ENCODE results near the gene ARID3C. TPM values are rescaled to one million over a fixed set of nuclear protein-coding genes. Genes with fewer than 3 reads are reported as not detected.

The ARID3C gene
- total and polyA plus RNA-seq, 2 of the 8 experiments (the other 6 are each of a cell fraction or from before 2014, with no cell fraction given), result 0.08 TPM; not detected in 1

- H2BK12ac ChIP-seq (ENCODE audit: low read depth, low read length), result 0 out of 2 replicates have a peak overlapping the region, but pooled peaks have one; percentile 60
- no peak overlapping the region for H3K23ac ChIP-seq (ENCODE audit: insufficient read length)
- H3K79me1 ChIP-seq (ENCODE audit: low read depth, low read length), result no peaks in the 10 kb centered on the region
- H3K79me2 ChIP-seq (ENCODE audit: control insufficient read depth in 1 of 2, insufficient read depth in 2 of 2, low read length in 2 of 2), result no peaks in the 10 kb centered on the region
- peaks cover 15% of the 10 kb centered on the region for H3K23me2 ChIP-seq (ENCODE audit: low read depth, low read length)
- no peak overlapping the region for H2BK15ac ChIP-seq (ENCODE audit: low read length)
- TF ChIP-seq SUZ12 (IDR thresholded peaks at IDR 0.05; ENCODE audit: low read length) (peak; percentile 97), ASH2L (IDR thresholded peaks at IDR 0.05; ENCODE audit: low read length) (no peak), USF2 (IDR thresholded peaks at IDR 0.05; ENCODE audit: low read length) (no peak), RFX5 (IDR thresholded peaks at IDR 0.05; ENCODE audit: borderline replicate concordance, low read depth, low read length) (no peak), SP2 (IDR thresholded peaks at IDR 0.05; ENCODE audit: low read length) (no peak), RNF2 (IDR thresholded peaks at IDR 0.05; ENCODE audit: borderline replicate concordance, low read depth, low read length, missing control alignments, poor library complexity, severe bottlenecking) (peak; percentile 79), EZH2 (IDR thresholded peaks at IDR 0.05; ENCODE audit: low read depth, low read length, severe bottlenecking) (peak; percentile 95), GABPA (IDR thresholded peaks at IDR 0.05; ENCODE audit: borderline replicate concordance, insufficient read depth, low read length) (no peak)
- DNase-seq (ENCODE audit: low read depth in 1 of 2, low spot score in 2 of 2) (no peak), FAIRE-seq (no peak)
- H3K4me3 ChIP-seq (ENCODE audit: extremely low read depth in 1 of 4, insufficient read depth in 2 of 4, low read depth in 3 of 4, low read length in 4 of 4), result peak overlapping the region; percentile 36 to 74 (median 46)
- peaks cover 11 to 12% of the 10 kb centered on the region in 2 experiments for H4K20me1 ChIP-seq (replicated peaks in 1 of 2; ENCODE audit: control insufficient read depth in 1 of 2, insufficient read depth in 2 of 2, low read length in 2 of 2)
- H3K4me2 ChIP-seq (ENCODE audit: insufficient read depth in 1 of 2, low read depth in 2 of 2, low read length in 2 of 2), result peak overlapping the region; percentile 76 to 85
- H4K8ac ChIP-seq (ENCODE audit: extremely low read depth, insufficient read depth, low read length), result no peak overlapping the region; the same call in 1 of the 2 replicates
- peaks cover 10 to 43% (median 23%) of the 10 kb centered on the region in 4 experiments for H3K4me1 ChIP-seq (replicated peaks in 1 of 4; ENCODE audit: control insufficient read depth in 3 of 4, insufficient read depth in 4 of 4, low read length in 3 of 4)
- ChIA-PET POLR2A (ENCODE audit: partially characterized antibody) (interaction anchor here (1.4 to 3.4 kb wide), 4 partner anchors 11 to 49 kb away, joined by 3 to 25 read pairs (median 6); no protein-coding TSS in a partner anchor), CTCF (ENCODE audit: partially characterized antibody) (interaction anchor here (0.7 to 3.8 kb wide), 13 partner anchors 9 to 150 kb away, joined by 3 to 37 read pairs (median 9); no protein-coding TSS in a partner anchor)
- H3K9me3 ChIP-seq (ENCODE audit: insufficient read depth in 2 of 2, low read depth in 1 of 2, low read length in 1 of 2), result peaks cover 0 to 4% of the 10 kb centered on the region in 2 experiments; a peak in 1 of 4 replicates
- H3K27me3 ChIP-seq (replicated peaks in 1 of 4; ENCODE audit: control insufficient read depth in 3 of 4, extremely low read depth in 1 of 4, insufficient read depth in 3 of 4, low read length in 3 of 4), result peaks cover 76 to 100% (median 98%) of the 10 kb centered on the region in 4 experiments
- no peak overlapping the region for H3K27ac ChIP-seq (ENCODE audit: low read depth, low read length)
- H4K5ac ChIP-seq (ENCODE audit: insufficient read length, low read depth, low read length), result no peak overlapping the region
- H3K56ac ChIP-seq (replicated peaks; ENCODE audit: insufficient read length, low read depth, low read length), result no peak overlapping the region
- no peak overlapping the region for H4K91ac ChIP-seq (replicated peaks; ENCODE audit: insufficient read length, low read length)
- no peak overlapping the region for H2BK120ac ChIP-seq (replicated peaks; ENCODE audit: low read depth, low read length)
- H3K36me3 ChIP-seq (ENCODE audit: control insufficient read depth in 2 of 4, insufficient read depth in 4 of 4, low read length in 3 of 4), result peaks cover 0 to 9% (median 0%) of the 10 kb centered on the region in 4 experiments; a peak in 1 of 8 replicates
- H3K14ac ChIP-seq (ENCODE audit: insufficient read length), result no peak overlapping the region
- no peak overlapping the region for H3K4ac ChIP-seq (replicated peaks; ENCODE audit: insufficient read length, low read depth, low read length)
- H2BK5ac ChIP-seq (ENCODE audit: low read depth, low read length), result no peak overlapping the region
- no peak overlapping the region for H2AFZ ChIP-seq (ENCODE audit: low read length)
- no peak overlapping the region for H3K9ac ChIP-seq (replicated peaks in 1 of 4; ENCODE audit: extremely low read depth in 1 of 4, low read depth in 3 of 4, low read length in 3 of 4)
- H2BK20ac ChIP-seq (ENCODE audit: low read length), result no peak overlapping the region
- H3K18ac ChIP-seq (ENCODE audit: extremely low read depth, low read length), result peak overlapping the region; percentile 41; the same call in 1 of the 2 replicates
- 5% methylated on average over 74 of the region's 86 CpGs; no CpG with 5 or more reads in 1 of the 2 experiments for WGBS, 2 experiments (ENCODE audit: extremely low coverage in 1 of 2, insufficient coverage in 1 of 2, insufficient read length in 1 of 2, insufficient replicate concordance in 2 of 2, low coverage in 1 of 2, low lambda C conversion rate in 2 of 2, missing lambda C conversion rate in 1 of 2)
- no peak overlapping the region for H2AK5ac ChIP-seq (ENCODE audit: low read depth, low read length)
Observed at GRCh38 chr9:34588671-34589635, 39.9 kb downstream of the ARID3C start.
